Measurements from ENCODE around the gene MINDY4.

Gene MINDY4

DNA sequence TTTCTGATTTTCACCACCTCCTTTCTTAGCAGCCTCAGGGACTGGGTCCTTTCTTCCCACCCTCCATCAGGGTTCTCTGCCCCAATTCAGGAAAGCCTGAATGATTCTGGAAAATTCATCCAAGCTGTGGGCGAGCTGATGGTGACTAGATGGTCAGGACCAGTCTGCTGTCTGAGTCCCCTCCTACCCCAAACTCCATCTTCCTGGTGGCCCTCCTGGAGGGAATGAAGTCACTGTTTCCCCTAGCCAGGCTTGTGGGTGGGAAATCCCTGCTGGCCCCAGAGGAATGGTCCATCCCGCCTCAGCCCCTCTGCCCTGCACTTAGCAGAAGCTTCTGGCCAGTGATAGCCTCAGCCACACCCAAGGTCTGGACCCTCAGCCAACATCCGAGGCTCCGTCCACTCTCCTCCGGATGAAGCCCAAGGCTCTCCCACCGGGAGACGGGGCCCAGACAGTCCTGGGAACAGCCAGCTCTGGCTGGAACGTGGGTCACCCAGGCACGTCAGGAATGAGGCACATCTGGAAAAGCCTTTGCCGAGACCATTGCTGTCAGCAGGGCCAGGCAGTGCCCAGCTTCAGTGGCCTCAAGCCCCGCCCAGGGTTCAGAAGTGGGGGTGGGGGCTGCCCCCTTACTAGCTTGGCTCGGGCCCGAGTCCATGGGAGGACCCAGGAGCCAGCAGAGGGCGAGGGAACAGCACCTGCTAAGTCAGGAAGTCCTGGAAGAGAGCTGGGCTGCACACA is 136.5 kb downstream of the MINDY4 start:
- TF ChIP-seq CREB1 (IDR thresholded peaks at IDR 0.05; ENCODE audit: low read depth) (no peak), EP300 (IDR thresholded peaks at IDR 0.05; ENCODE audit: borderline replicate concordance) (no peak), TAF1 (IDR thresholded peaks at IDR 0.05; ENCODE audit: low read depth) (no peak)

DNA sequence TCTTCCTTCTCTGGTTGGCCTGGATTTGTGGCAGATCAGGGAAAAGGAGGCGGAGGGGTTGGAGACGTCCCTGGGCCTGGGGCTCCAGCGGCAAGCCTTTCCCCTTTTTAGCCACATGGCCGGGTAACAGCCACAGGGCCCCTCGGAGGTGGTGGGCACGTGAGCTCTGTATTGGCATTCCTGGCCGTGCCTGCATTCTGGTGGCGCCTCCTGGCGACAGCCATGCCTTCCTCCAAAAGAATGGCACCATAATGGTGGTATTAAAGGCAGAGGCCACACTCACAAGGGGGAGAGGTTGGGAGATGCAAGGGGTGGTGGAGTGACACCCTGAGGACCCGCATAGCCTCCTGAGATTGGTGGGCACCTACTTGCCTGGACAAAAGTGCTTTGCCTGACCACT is 137.5 kb downstream of the MINDY4 start:
- TF ChIP-seq RAD21 (IDR thresholded peaks at IDR 0.05; ENCODE audit: low read depth) = no peak
- TF ChIP-seq CREB1 (IDR thresholded peaks at IDR 0.05; ENCODE audit: low read depth) = no peak
- TF ChIP-seq NFIC (IDR thresholded peaks at IDR 0.05) = no peak
- TF ChIP-seq EP300 (IDR thresholded peaks at IDR 0.05; ENCODE audit: borderline replicate concordance) = no peak
- no peak for TF ChIP-seq MAX (IDR thresholded peaks at IDR 0.05)
- no peak for TF ChIP-seq ZBTB7A (IDR thresholded peaks at IDR 0.05; ENCODE audit: low read depth)

DNA sequence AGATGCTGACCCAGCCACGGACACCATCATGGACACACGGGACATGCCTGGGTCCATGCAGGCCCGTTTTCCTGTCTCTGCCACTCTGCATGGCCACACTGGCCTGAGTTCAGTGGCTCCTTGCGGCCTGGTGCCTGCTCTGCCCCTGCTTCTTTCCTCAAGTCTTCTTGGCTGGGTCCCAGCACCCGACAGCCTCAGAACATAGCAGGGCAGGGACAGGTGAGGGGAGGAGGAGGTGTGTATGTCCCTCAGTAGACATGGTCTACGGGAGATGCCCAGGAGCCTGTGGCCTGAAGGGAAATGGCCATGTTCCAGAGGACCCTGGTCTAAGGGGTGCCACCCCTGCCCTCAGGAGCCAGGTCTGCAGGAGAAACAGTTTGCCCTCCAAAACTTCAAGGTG is 138.2 kb downstream of the MINDY4 start:
- no peak for TF ChIP-seq REST (IDR thresholded peaks at IDR 0.05; ENCODE audit: low read depth)
- no peak for TF ChIP-seq FOXM1 (IDR thresholded peaks at IDR 0.05; ENCODE audit: borderline replicate concordance, low read depth)
- no peak for TF ChIP-seq TCF12 (IDR thresholded peaks at IDR 0.05; ENCODE audit: low read depth)
- TF ChIP-seq RAD21 (IDR thresholded peaks at IDR 0.05; ENCODE audit: low read depth) = no peak
- TF ChIP-seq NFIC (IDR thresholded peaks at IDR 0.05) = no peak
- TF ChIP-seq CREB1 (IDR thresholded peaks at IDR 0.05; ENCODE audit: low read depth) = no peak
- TF ChIP-seq TEAD4 (IDR thresholded peaks at IDR 0.05) = no peak
- no peak for TF ChIP-seq EGR1 (IDR thresholded peaks at IDR 0.05)
- no peak for TF ChIP-seq YY1 (IDR thresholded peaks at IDR 0.05; ENCODE audit: low read depth)

DNA sequence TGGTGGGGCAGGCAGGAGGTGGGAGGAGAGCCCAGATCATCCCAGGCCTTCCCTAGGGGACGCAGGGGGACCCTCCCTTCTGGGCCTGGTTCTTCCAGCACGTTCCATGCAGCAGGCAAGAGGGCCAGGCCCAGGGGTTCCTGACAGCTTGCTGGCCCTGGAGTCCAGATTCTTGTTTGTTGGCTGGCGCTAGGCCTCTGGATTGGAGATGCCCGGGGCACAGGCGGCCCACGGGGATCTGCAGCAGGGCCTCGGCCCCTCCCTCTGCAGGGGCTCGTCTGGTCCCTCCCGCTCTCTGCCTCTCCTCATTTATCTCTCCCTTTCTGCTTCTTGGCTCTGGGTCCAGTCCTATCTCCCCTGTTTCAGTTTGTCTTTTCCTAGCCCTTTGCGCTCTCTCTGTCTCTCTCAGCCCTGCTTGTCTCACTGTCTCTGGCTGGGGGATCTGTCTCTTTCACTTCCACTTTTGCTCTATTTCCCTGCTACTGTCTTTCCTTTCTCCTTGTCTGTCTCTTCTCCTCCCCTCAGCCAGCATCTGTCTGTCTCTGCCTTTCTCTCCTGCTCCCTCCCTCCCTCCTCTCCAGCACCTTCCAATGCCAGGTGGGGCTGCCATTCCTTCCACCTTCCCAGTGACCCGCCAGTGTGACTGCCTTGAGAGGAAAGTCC is 139.3 kb downstream of the MINDY4 start:
- no peak for TF ChIP-seq CEBPB (IDR thresholded peaks at IDR 0.05)
- no peak for TF ChIP-seq YY1 (IDR thresholded peaks at IDR 0.05; ENCODE audit: low read depth)
- no peak for TF ChIP-seq ZBTB7A (IDR thresholded peaks at IDR 0.05; ENCODE audit: low read depth)
- TF ChIP-seq REST (IDR thresholded peaks at IDR 0.05; ENCODE audit: low read depth) = no peak
- no peak for TF ChIP-seq TCF12 (IDR thresholded peaks at IDR 0.05; ENCODE audit: low read depth)
- TF ChIP-seq TEAD4 (IDR thresholded peaks at IDR 0.05) = no peak
- TF ChIP-seq TAF1 (IDR thresholded peaks at IDR 0.05; ENCODE audit: low read depth) = no peak
- no peak for TF ChIP-seq RAD21 (IDR thresholded peaks at IDR 0.05; ENCODE audit: low read depth)
- TF ChIP-seq NFIC (IDR thresholded peaks at IDR 0.05) = no peak
- no peak for TF ChIP-seq EP300 (IDR thresholded peaks at IDR 0.05; ENCODE audit: borderline replicate concordance)
- no peak for TF ChIP-seq MAX (IDR thresholded peaks at IDR 0.05)
- TF ChIP-seq, protein P1, sequence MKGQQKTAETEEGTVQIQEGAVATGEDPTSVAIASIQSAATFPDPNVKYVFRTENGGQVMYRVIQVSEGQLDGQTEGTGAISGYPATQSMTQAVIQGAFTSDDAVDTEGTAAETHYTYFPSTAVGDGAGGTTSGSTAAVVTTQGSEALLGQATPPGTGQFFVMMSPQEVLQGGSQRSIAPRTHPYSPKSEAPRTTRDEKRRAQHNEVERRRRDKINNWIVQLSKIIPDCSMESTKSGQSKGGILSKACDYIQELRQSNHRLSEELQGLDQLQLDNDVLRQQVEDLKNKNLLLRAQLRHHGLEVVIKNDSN (IDR thresholded peaks at IDR 0.05) = no peak
- TF ChIP-seq CREB1 (IDR thresholded peaks at IDR 0.05; ENCODE audit: low read depth) = no peak
- no peak for TF ChIP-seq FOXM1 (IDR thresholded peaks at IDR 0.05; ENCODE audit: borderline replicate concordance, low read depth)
- no peak for TF ChIP-seq EGR1 (IDR thresholded peaks at IDR 0.05)

DNA sequence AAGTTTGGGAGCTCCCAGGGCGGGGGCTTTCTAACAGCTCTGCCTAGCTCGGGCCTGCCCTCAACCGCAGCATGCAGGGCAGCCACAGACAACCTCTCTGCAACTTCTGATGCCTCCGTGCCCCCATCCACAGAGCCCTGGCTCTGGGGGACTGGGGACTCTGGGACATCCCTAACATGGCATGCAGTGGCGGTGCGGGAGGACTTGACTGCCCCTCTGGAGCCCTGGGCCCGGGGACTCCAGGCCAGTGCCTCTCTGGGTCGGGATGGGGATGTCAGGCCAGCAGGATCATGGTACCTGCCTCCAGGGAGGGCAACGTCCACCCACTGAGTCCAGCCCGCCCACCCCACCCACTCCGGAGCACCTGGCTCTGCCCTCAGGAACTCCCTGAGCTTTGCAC is 139.9 kb downstream of the MINDY4 start:
- no peak for TF ChIP-seq CREB1 (IDR thresholded peaks at IDR 0.05; ENCODE audit: low read depth)
- no peak for TF ChIP-seq EP300 (IDR thresholded peaks at IDR 0.05; ENCODE audit: borderline replicate concordance)
- no peak for TF ChIP-seq NFIC (IDR thresholded peaks at IDR 0.05)
- TF ChIP-seq, protein P1 (IDR thresholded peaks at IDR 0.05) = no peak
- TF ChIP-seq YY1 (IDR thresholded peaks at IDR 0.05; ENCODE audit: low read depth) = no peak
- no peak for TF ChIP-seq MAX (IDR thresholded peaks at IDR 0.05)
- no peak for TF ChIP-seq ZBTB7A (IDR thresholded peaks at IDR 0.05; ENCODE audit: low read depth)
- no peak for TF ChIP-seq CEBPB (IDR thresholded peaks at IDR 0.05)
- no peak for TF ChIP-seq REST (IDR thresholded peaks at IDR 0.05; ENCODE audit: low read depth)
- no peak for TF ChIP-seq FOXM1 (IDR thresholded peaks at IDR 0.05; ENCODE audit: borderline replicate concordance, low read depth)
- no peak for TF ChIP-seq RAD21 (IDR thresholded peaks at IDR 0.05; ENCODE audit: low read depth)
- TF ChIP-seq TCF12 (IDR thresholded peaks at IDR 0.05; ENCODE audit: low read depth) = no peak
- no peak for TF ChIP-seq TAF1 (IDR thresholded peaks at IDR 0.05; ENCODE audit: low read depth)
- TF ChIP-seq EGR1 (IDR thresholded peaks at IDR 0.05) = no peak
- TF ChIP-seq TEAD4 (IDR thresholded peaks at IDR 0.05) = no peak
